Activated T-cell treated with anti-CD3 and anti-CD28 coated beads for 4 hours (primary cell): Measurements from ENCODE around the gene FBXL5.
A peak's percentile ranks its signal among the peaks of the same experiment; 100 is the strongest.
"Not testable (repeated sequence)": the region's sequence is repeated elsewhere in the genome, so short reads cannot be mapped to it uniquely, and the experiment has no call there.

Experiments used
- DNase-seq: peaks from one replicate; pipeline ENCODE4 v3.0.0-alpha.2; 2020

FBXL5 gene

GRCh38 chr4:15649914-15650545 lies 5.1 kb downstream of the FBXL5 start:
- peak; percentile 47 for DNase-seq

- DNase-seq, result no peak
Measured at GRCh38 chr4:15648600-15648999, 6.6 kb downstream of the FBXL5 start.

- DNase-seq, result no peak
Measured at GRCh38 chr4:15638418-15638817, 16.7 kb downstream of the FBXL5 start.

GRCh38 chr4:15636818-15637217 lies 18.3 kb downstream of the FBXL5 start:
- no peak for DNase-seq

GRCh38 chr4:15617407-15617806 lies 37.8 kb downstream of the FBXL5 start:
- not testable (repeated sequence) for DNase-seq

DNA sequence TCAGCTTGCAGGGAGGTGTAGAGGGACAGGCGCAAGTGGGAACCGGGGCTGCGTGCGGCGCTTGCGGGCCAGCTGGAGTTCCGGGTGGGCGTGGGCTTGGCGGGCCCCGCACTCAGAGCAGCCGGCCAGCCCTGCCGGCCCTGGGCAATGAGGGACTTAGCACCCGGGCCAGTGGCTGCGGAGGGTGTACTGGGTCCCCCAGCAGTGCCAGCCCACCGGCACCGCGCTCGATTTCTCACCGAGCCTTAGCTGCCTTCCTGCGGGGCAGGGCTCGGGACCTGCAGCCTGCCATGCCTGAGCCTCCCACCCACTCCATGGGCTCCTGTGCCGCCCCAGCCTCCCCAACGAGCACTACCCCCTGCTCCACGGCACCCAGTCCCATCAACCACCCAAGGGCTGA lies 40.3 kb downstream of the FBXL5 start:
- not testable (repeated sequence) for DNase-seq

GRCh38 chr4:15612136-15612535 lies 43.0 kb downstream of the FBXL5 start:
- no peak for DNase-seq

DNA sequence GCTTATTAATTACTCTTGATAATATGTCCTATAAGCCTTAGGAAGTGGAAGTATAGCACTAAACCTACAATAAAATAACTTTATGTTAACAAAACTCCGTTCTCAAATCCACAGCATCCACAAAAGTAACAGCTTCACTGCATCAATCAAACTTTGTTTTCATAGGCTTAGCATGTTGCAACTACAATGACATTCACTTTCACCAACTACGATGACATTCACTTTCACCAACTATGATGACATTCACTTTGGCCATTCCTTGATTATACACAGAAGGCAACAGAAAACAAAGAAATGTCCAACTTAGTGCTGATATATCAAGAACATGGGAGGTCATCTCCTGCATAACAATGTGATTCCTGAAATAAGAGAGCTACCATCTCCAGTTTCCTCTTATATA lies 44.3 kb downstream of the FBXL5 start:
- no peak for DNase-seq

- DNase-seq, result no peak
Measured at GRCh38 chr4:15605537-15605936, 49.6 kb downstream of the FBXL5 start.

DNA sequence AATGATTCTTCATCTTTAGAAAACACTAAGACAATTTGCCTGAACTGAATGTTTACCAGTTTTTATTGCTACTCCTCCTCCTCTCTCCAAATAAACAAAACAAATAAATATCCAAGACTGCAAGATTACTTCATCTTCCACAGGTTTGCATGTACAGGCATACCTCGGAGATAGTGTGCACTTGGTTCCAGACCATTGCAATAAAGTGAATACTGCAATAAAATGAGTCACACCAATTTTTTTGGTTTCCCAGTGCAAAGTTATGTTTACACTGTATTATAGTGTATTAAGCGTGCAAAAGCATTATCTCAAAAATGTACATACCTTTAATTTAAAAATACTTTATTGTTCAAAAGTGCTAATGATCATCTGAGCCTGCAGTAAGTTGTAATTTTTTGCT lies 53.3 kb downstream of the FBXL5 start:
- DNase-seq, result no peak

DNA sequence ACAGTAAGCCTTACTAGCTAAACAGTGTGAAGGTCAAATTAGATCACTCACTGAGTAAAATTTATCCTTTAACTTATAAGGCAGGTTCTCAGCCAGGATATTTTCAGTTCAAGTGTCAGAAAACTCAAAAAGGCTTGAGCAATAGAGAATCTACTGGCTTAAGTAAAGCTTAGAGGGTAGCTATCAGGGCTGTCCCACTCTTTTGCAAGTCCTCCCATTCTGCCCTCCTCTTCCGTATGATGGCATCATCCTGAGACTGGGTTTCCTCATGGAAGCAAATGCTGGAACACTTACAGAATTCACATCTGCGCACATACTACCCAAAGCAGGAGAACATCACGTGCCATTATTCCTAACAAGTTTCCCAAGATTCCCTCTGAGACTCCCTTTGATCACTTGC lies 55.0 kb downstream of the FBXL5 start:
- no peak for DNase-seq

DNA sequence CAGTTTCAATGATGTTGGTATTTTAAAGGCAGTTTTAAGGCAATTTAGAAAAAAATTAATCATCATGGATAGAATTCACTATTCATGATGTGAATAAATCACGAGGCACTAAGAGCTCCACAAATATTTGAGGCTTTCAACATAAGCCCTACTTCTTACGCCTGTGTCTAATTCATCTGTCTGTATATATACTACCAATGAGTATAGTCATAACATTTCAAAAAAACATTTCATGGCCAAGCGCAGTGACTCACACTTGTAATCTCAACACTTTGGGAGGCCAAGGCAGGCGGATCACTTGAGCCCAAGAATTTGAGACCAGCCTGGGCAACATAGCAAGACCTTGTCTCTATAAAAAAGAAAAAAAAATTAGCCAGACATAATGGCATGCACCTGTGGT lies 56.5 kb downstream of the FBXL5 start:
- no peak for DNase-seq

GRCh38 chr4:15592799-15593198 lies 62.4 kb downstream of the FBXL5 start:
- no peak for DNase-seq

- no peak for DNase-seq
Measured at GRCh38 chr4:15587649-15588048, 67.5 kb downstream of the FBXL5 start.

- DNase-seq, result no peak
Measured at GRCh38 chr4:15586066-15586465, 69.1 kb downstream of the FBXL5 start.

- DNase-seq, result no peak
Measured at GRCh38 chr4:15585331-15585730, 69.8 kb downstream of the FBXL5 start.

DNA sequence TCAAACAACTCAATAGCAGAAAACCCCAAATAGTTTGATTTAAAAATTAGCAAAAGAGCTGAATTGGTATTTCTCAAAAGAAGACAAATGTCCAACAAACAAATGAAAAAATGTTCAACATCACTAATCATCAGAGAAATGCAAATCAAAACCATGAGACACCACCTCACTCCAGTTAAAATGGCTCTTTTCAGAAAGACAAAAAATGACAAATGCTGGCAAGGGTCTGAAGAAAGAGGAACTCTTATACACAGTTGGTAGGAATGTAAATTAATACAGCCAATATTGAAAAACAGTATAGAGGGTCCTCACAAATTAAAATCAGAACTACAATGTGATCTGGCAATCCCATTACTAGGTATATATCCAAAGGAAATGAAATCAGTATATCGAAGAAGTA lies 70.4 kb downstream of the FBXL5 start:
- DNase-seq, result no peak

DNA sequence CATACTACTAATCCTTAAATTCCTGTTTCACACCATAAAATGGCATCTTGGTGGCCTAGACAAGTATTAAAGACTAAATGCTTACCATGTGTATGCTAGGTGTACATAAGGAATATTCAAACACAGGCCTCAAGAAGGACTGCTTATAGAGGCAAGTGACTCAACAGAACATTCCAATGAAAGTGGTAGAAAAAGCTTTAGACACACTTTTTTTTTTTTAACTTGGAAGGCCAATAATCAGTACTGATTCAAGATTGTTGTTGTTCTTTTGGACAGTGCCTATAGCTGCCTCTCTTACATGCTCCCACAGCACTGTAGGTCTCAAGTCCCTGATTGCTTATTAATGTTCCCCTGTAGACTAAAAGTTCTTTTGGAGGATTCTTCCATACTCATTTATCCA lies 77.6 kb downstream of the FBXL5 start:
- DNase-seq, result no peak

GRCh38 chr4:15575966-15576365 lies 79.2 kb downstream of the FBXL5 start:
- DNase-seq, result no peak

- DNase-seq, result no peak
Measured at GRCh38 chr4:15569746-15570145, 85.4 kb downstream of the FBXL5 start.

DNA sequence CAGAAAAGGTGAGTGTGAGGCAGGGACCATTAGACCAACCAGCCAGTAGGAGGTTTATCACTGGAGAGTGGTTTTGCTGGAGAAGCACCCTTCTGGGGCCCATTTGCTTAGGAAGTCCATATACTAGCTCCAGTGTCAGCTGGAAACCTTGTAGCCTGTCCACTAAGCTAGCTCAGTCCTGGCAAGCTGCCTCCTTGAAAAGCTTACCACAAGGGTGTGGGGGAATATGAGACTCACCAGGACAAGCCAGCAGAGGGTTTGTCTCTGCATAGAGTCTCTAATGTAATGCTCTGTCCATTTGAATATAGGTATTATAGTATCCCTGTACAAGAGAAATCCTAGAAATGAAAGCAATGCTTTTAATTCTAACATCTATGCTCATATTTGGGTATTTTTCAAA lies 86.3 kb downstream of the FBXL5 start:
- no peak for DNase-seq

- no peak for DNase-seq
Measured at GRCh38 chr4:15563871-15564270, 91.3 kb downstream of the FBXL5 start.

DNA sequence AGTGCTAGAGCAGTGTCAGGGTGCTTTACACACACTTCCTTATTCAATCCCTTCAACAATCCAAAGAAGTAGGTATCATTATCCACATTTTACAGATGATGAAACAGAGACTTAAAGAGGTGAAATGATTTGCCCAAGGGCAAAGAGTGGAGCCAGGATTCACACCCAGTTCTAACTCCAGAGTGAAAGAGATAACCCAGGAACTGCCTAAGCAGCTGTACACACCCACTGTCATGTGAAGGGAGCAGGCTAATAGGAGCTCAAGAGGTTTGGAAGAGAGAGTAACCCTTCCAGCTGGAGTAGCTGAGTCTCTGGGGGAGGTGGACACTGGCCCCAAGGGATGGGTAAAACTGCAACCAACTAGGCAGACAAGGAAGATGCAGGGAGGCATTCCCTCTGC lies 92.5 kb downstream of the FBXL5 start:
- no peak for DNase-seq

GRCh38 chr4:15562114-15562513 lies 93.0 kb downstream of the FBXL5 start:
- no peak for DNase-seq

GRCh38 chr4:15558561-15558960 lies 96.6 kb downstream of the FBXL5 start:
- DNase-seq, result no peak
